Measurements from ENCODE around the gene DAG1. TPM values are rescaled to one million over a fixed set of nuclear protein-coding genes. Genes with fewer than 3 reads are reported as not detected.
A peak's percentile ranks its signal among the peaks of the same experiment; 100 is the strongest.

The DAG1 gene
- total RNA-seq, 2 donors from 2014 or later = 46.8 to 57.9 TPM

DNA sequence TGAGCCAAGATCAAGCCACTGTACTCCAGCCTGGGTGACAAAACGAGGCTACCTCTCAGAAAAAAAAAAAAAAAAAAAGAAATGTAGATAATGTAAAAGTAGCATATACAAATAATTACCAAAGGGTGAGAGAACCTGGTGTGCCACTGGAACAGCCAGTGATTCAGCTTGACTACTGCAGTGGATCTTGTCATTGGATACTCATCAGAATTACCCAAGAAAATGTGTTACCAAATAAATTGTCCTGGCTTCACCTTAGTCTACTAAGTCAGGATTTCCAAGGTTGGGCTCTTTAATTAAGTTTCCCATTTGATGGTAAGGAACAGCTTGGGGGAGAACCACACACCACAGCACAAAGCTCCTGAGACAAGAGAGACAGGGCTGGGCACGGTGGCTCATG, 42.5 kb upstream of the DAG1 start:
- no peak overlapping the region for H3K27ac ChIP-seq
- H3K27me3 ChIP-seq = no peaks in the 10 kb centered on the region
- TF ChIP-seq POLR2A (IDR thresholded peaks at IDR 0.05) = no peak
- no peak for TF ChIP-seq CTCF (IDR thresholded peaks at IDR 0.05)
- DNase-seq = no peak
- no peaks in the 10 kb centered on the region for H3K9me3 ChIP-seq
- no peak for ATAC-seq
- no peaks in the 10 kb centered on the region for H3K36me3 ChIP-seq (replicated peaks in 1 of 2; ENCODE audit: insufficient read depth in 1 of 2, low read depth in 2 of 2)
- no peak overlapping the region for H3K4me3 ChIP-seq
- intact Hi-C loops (cut with DNase I) = loop anchor here (10.0 kb wide), 1 partner anchor 83 kb away; the partner anchor contains the start of gene USP4
- H3K4me1 ChIP-seq = peaks cover 28% of the 10 kb centered on the region
- WGBS, 2 donors = 96% methylated on average over 2 of the region's 2 CpGs

DNA sequence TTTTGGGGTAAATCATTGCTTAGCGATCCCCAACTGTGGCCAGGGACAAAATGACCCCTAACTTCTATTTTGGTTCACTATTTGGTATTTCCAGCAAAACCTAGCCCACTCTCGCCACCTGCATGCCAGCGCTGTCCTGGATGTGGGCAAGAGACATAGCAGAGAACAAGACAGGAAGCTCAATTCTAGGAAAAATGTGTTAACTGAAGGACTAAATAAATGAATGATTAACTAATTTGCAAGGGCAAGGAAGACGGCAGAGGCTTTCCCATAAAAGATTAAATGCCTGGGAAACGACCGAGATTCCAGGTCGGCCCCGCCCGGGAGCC, 41.4 kb upstream of the DAG1 start:
- Histone ChIP-seq H3K4me3 (peak overlapping the region; percentile 58 to 70), H3K36me3 (replicated peaks in 1 of 2; ENCODE audit: insufficient read depth in 1 of 2, low read depth in 2 of 2) (no peaks in the 10 kb centered on the region), H3K27ac (peak overlapping the region; percentile 55 to 95 (median 94)), H3K27me3 (no peaks in the 10 kb centered on the region), H3K4me1 (peaks cover 17% of the 10 kb centered on the region), H3K9me3 (no peaks in the 10 kb centered on the region)
- no peak for TF ChIP-seq POLR2A (IDR thresholded peaks at IDR 0.05)
- peak in 1 of 7 experiments; percentile 16 for TF ChIP-seq CTCF (IDR thresholded peaks at IDR 0.05)
- ATAC-seq (no peak), DNase-seq (no peak)
- intact Hi-C loops (cut with DNase I) = loop anchor here (10.0 kb wide), 1 partner anchor 84 kb away; the partner anchor contains the start of gene USP4
- 2 to 5% methylated on average over 9 of the region's 9 CpGs for WGBS, 2 donors

- no peak overlapping the region for H3K4me3 ChIP-seq
- 75 to 89% methylated on average over 5 of the region's 5 CpGs for WGBS, 2 donors
- no peak for DNase-seq
- H3K27me3 ChIP-seq = no peaks in the 10 kb centered on the region
- H3K4me1 ChIP-seq = no peaks in the 10 kb centered on the region
- TF ChIP-seq POLR2A (IDR thresholded peaks at IDR 0.05) = no peak
- no peak for TF ChIP-seq CTCF (IDR thresholded peaks at IDR 0.05)
- intact Hi-C loops (cut with DNase I) = no loop called here
- no peaks in the 10 kb centered on the region for H3K36me3 ChIP-seq (replicated peaks in 1 of 2; ENCODE audit: insufficient read depth in 1 of 2, low read depth in 2 of 2)
- no peak for ATAC-seq
- H3K27ac ChIP-seq = no peak overlapping the region
- H3K9me3 ChIP-seq = no peaks in the 10 kb centered on the region
These were observed 35.3 kb upstream of the DAG1 start for GRCh38 chr3:49434731-49435130.

DNA sequence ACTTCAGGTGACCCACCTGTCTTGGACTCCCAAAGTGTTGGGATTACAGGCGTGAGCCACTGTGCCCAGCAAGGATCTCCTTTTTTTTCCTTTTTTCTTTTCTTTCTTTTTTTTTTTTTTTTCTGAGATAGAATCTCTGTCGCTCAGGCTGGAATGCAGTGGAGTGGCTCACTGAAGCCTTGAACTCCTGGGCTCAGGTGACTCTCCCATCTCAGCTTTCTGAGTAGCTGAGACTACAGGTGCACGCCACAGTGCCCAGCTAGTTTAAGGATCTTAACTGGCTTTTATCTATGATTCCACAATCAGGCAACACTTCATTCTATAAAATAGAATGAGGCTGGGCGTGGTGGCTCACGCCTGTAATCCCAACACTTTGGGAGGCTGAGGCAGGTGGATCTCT, 24.7 kb upstream of the DAG1 start:
- H3K4me1 ChIP-seq = no peaks in the 10 kb centered on the region
- no peaks in the 10 kb centered on the region for H3K27me3 ChIP-seq
- no peak for DNase-seq
- 93 to 95% methylated on average over 4 to 5 of the region's 5 CpGs for WGBS, 2 donors
- TF ChIP-seq CTCF (IDR thresholded peaks at IDR 0.05) = no peak
- no peak for TF ChIP-seq POLR2A (IDR thresholded peaks at IDR 0.05)
- no peak overlapping the region for H3K27ac ChIP-seq
- no peaks in the 10 kb centered on the region for H3K9me3 ChIP-seq
- no peak for ATAC-seq
- no peaks in the 10 kb centered on the region for H3K36me3 ChIP-seq (replicated peaks in 1 of 2; ENCODE audit: insufficient read depth in 1 of 2, low read depth in 2 of 2)
- H3K4me3 ChIP-seq = no peak overlapping the region
- intact Hi-C loops (cut with DNase I) = no loop called here

DNA sequence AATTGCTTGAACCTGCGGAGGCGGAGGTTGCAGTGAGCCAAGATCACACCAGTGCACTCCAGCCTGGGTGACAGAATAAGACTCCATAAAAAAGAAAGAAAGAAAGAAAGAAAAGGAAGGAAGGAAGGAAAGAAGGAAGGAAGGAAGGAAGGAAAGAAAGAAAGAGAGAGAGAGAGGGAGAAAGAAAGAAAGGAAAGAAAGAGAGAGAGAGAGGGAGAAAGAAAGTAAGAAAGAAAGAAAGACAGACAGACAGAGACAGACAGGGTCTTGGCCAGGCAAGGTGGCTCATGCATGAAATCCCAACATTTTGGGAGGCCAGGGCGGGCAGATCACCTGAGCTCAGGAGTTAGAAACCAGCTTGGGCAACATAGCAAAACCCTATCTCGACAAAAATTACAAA, 16.4 kb upstream of the DAG1 start:
- no peak for TF ChIP-seq POLR2A (IDR thresholded peaks at IDR 0.05)
- TF ChIP-seq CTCF (IDR thresholded peaks at IDR 0.05) = no peak
- intact Hi-C loops (cut with DNase I) = no loop called here

More for the DNA sequence above, 16.4 kb upstream of the DAG1 start:
- Histone ChIP-seq H3K36me3 (replicated peaks in 1 of 2; ENCODE audit: insufficient read depth in 1 of 2, low read depth in 2 of 2) (no peaks in the 10 kb centered on the region), H3K9me3 (no peaks in the 10 kb centered on the region), H3K27ac (no peak overlapping the region), H3K27me3 (no peaks in the 10 kb centered on the region), H3K4me3 (no peak overlapping the region), H3K4me1 (peaks cover 44% of the 10 kb centered on the region)
- no peak for DNase-seq
- no peak for ATAC-seq
- 91 to 94% methylated on average over 4 of the region's 4 CpGs for WGBS, 2 donors

All from body of pancreas (tissue), 4 donors.